Dendritic cell treated with granulocyte-macrophage colony-stimulating factor and Interleukin-4, amounts not matched to agents 40 ng/mL and 50 ng/mL, for 4 days (primary cell): Measurements from ENCODE around the gene PPP1R9A.

Experiments used
- H3K27ac Mint-ChIP-seq: one replicate; pipeline ENCODE4 v1.8.0; 2022; ENCODE audit warnings: mild to moderate bottlenecking, mixed read lengths
- H3K27me3 Mint-ChIP-seq: one replicate; pipeline ENCODE4 v1.8.0; 2022; ENCODE audit warnings: mild to moderate bottlenecking, mixed read lengths
- H3K36me3 Mint-ChIP-seq: one replicate; pipeline ENCODE4 v1.8.0; 2022; ENCODE audit warnings: low read depth, mixed read lengths
- H3K4me1 Mint-ChIP-seq: one replicate; pipeline ENCODE4 v1.8.0; 2022; ENCODE audit warnings: low read depth, mixed read lengths
- H3K4me3 Mint-ChIP-seq: one replicate; pipeline ENCODE4 v1.8.0; 2022; ENCODE audit warnings: mild to moderate bottlenecking, moderate library complexity, mixed read lengths
- H3K9me3 Mint-ChIP-seq: one replicate; pipeline ENCODE4 v1.8.0; 2022; ENCODE audit warnings: mixed read lengths
- intact Hi-C: fragments of 100-400 bp; cut with micrococcal nuclease; formaldehyde crosslinking; loops from one replicate; pipeline ENCODE4 v1.15.0; 2022

The PPP1R9A gene

GRCh38 chr7:95097851-95098250, 190.5 kb downstream of the PPP1R9A start:
- Mint-ChIP-seq H3K36me3 (no peaks in the 10 kb centered on the region), H3K27ac (no peak overlapping the region), H3K4me1 (peaks cover 20% of the 10 kb centered on the region), H3K9me3 (no peaks in the 10 kb centered on the region), H3K4me3 (no peak overlapping the region), H3K27me3 (no peaks in the 10 kb centered on the region)
- intact Hi-C loops = no loop called here

DNA sequence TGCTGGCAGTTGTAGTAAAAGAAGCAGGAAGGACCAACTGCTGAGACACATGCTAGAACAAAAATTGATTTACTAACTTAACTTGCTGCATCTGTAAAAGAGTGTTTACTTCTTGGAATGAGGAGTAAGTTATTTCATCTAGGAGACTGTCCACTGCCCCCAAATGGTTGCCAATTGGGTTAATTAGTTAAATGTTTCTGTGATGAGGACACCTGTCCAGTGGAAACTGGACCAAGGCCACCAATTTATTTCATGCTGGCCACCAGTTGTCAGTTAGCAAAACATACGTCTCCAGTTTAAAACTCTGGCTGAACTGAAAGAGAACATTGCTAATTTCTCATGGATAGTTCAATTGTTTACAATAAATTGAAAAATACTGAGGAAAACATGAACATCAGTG, 191.7 kb downstream of the PPP1R9A start:
- no peaks in the 10 kb centered on the region for H3K9me3 Mint-ChIP-seq
- intact Hi-C loops = no loop called here
- peaks cover 20% of the 10 kb centered on the region for H3K4me1 Mint-ChIP-seq
- H3K4me3 Mint-ChIP-seq = no peak overlapping the region
- no peak overlapping the region for H3K27ac Mint-ChIP-seq
- no peaks in the 10 kb centered on the region for H3K36me3 Mint-ChIP-seq
- no peaks in the 10 kb centered on the region for H3K27me3 Mint-ChIP-seq

DNA sequence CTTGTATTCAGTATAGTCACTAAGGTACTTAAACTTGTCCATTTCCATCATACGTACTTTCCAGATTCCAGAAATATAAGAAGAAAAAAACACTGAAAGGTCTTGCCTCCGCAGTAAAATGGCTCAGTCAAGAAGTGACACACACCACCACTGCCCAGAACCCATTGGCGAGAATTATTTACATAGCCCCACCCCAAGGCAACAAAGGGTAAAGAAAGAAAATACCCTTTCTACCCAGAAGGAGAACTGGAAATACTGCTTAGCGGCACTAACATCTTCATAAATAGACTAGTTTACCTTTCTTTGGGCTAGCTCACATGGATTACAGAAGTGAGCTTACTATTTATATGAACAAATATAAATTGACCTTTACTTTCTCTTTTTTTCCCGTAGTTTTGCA, 194.0 kb downstream of the PPP1R9A start:
- Mint-ChIP-seq H3K4me3 (no peak overlapping the region), H3K36me3 (no peaks in the 10 kb centered on the region), H3K4me1 (peaks cover 5% of the 10 kb centered on the region), H3K27ac (no peak overlapping the region), H3K9me3 (no peaks in the 10 kb centered on the region), H3K27me3 (no peaks in the 10 kb centered on the region)
- intact Hi-C loops = no loop called here

GRCh38 chr7:95102662-95103061, 195.3 kb downstream of the PPP1R9A start:
- no peaks in the 10 kb centered on the region for H3K4me1 Mint-ChIP-seq
- intact Hi-C loops = no loop called here
- no peaks in the 10 kb centered on the region for H3K36me3 Mint-ChIP-seq
- no peak overlapping the region for H3K27ac Mint-ChIP-seq
- no peaks in the 10 kb centered on the region for H3K9me3 Mint-ChIP-seq
- no peak overlapping the region for H3K4me3 Mint-ChIP-seq
- H3K27me3 Mint-ChIP-seq = no peaks in the 10 kb centered on the region

GRCh38 chr7:95104739-95105138, 197.3 kb downstream of the PPP1R9A start:
- H3K27ac Mint-ChIP-seq = no peak overlapping the region
- intact Hi-C loops = no loop called here

DNA sequence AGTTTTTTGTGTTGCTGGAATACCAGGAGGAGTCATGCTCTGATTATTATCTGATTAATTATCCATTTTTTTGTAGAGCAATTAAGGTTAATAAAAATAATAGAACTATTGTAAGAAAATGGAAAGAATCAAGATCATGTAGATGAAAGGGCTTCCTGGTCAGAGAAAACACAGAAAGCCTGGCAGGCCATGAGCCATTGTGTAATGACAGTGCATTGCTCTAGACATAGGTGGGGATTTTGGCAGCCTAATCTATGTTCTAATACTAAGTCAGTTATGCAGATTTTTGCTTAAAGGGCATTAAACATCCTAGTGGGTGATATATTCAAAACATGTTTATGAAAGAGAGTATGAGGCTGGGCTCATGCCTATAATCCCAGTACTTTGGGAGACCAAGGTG, 198.2 kb downstream of the PPP1R9A start:
- no peaks in the 10 kb centered on the region for H3K27me3 Mint-ChIP-seq
- H3K4me3 Mint-ChIP-seq = no peak overlapping the region
- H3K9me3 Mint-ChIP-seq = no peaks in the 10 kb centered on the region
- H3K27ac Mint-ChIP-seq = no peak overlapping the region
- no peaks in the 10 kb centered on the region for H3K36me3 Mint-ChIP-seq
- intact Hi-C loops = no loop called here
- no peaks in the 10 kb centered on the region for H3K4me1 Mint-ChIP-seq

More at GRCh38 chr7:95104739-95105138, 197.3 kb downstream of the PPP1R9A start:
- H3K4me1 Mint-ChIP-seq = no peaks in the 10 kb centered on the region
- no peak overlapping the region for H3K4me3 Mint-ChIP-seq
- no peaks in the 10 kb centered on the region for H3K27me3 Mint-ChIP-seq
- H3K9me3 Mint-ChIP-seq = no peaks in the 10 kb centered on the region
- no peaks in the 10 kb centered on the region for H3K36me3 Mint-ChIP-seq

DNA sequence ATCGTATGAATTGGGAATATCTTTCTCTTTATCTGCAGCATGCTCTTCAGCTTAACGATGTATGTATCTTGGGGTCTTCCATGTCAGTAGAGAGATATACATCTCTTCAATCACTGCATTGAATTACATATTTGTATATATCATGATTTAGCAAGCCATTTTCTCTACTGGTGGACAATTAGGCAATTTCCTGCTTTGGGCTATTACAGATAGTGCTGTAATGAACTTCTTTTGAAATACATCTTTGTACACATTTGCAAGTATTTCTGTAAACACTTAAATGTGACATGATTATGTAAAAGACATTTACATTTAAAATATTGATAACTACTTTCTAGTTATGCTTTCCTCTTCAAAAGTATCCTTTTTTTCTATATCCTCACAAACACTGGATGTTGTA, 199.0 kb downstream of the PPP1R9A start:
- Mint-ChIP-seq H3K4me1 (no peaks in the 10 kb centered on the region), H3K9me3 (no peaks in the 10 kb centered on the region), H3K27me3 (no peaks in the 10 kb centered on the region), H3K36me3 (no peaks in the 10 kb centered on the region), H3K4me3 (no peak overlapping the region), H3K27ac (no peak overlapping the region)
- intact Hi-C loops = no loop called here

DNA sequence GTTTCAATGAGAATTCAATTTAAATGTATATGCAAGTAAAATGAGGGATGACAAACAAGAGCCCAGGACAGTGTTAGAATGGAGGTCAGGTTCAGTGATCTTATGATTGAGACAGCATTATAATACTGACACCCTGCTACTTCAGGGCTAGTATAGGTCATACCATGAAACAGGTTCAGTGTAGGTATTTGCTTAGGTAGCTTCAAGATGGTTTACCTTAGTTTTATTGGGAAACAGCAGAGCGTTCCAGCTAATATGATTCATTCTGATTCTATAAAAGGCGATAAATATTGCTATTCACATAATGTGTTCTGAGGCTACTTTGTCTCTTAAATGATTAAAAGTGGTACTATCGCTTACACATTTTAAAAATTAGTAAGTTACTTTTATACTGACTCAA, 203.3 kb downstream of the PPP1R9A start:
- intact Hi-C loops = no loop called here
- H3K27me3 Mint-ChIP-seq = no peaks in the 10 kb centered on the region
- H3K27ac Mint-ChIP-seq = no peak overlapping the region
- H3K9me3 Mint-ChIP-seq = no peaks in the 10 kb centered on the region
- H3K4me3 Mint-ChIP-seq = no peak overlapping the region
- H3K4me1 Mint-ChIP-seq = no peaks in the 10 kb centered on the region
- H3K36me3 Mint-ChIP-seq = no peaks in the 10 kb centered on the region

GRCh38 chr7:95113590-95113989, 206.2 kb downstream of the PPP1R9A start:
- H3K4me1 Mint-ChIP-seq = no peaks in the 10 kb centered on the region
- no peaks in the 10 kb centered on the region for H3K9me3 Mint-ChIP-seq
- no peak overlapping the region for H3K27ac Mint-ChIP-seq
- no peaks in the 10 kb centered on the region for H3K36me3 Mint-ChIP-seq
- intact Hi-C loops = no loop called here
- H3K4me3 Mint-ChIP-seq = no peak overlapping the region
- H3K27me3 Mint-ChIP-seq = no peaks in the 10 kb centered on the region

DNA sequence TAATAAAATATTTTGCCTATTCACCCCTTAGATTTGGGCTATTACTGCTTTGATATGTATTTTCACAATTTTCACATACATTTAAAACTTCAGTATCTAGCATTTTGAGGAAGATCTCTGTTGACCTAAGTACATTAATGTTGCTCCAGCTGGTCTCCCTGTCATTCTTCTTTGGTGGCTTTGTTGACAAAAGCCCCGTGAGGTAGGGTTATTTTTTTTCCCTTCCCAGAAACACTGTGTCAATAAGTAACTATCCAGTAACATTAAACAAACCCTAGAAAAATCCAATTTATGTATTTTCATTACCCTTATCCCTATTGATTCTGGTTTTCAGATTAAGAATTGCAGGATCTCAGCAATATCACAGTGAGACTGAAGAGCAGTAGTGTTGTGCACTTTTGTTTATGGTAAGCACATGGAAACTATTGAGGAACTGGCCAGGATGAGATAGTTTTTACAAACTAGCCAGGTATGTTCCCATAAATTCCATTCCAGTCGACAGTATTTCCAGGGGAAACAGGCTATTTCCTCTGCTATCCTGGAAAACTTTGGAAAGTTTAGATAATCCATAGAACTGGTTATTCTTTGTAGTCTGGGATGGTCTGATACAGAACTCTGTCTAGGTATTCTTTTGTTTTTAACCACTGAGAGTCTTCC, 218.8 kb downstream of the PPP1R9A start:
- H3K4me1 Mint-ChIP-seq = no peaks in the 10 kb centered on the region

DNA sequence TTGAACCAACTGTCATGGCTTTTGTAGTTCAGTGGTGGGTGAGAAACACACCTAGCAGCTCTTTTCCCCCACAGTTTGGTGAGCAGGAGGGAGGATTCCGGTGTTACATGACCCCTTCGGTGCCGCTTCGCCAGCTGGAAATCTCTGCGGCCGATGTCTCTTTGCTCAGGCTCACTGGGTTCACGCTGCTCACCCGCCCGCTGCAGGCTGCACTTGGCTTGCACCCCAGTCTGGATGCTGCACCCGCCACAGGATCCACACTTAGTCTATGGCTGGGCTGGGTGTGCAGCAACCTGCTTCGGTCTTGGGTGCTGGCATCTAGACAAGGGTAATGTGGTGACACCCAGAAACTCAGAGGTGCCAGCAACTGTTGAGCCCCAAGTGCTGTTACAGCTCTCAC, 225.1 kb downstream of the PPP1R9A start:
- no peak overlapping the region for H3K4me3 Mint-ChIP-seq
- no peaks in the 10 kb centered on the region for H3K27me3 Mint-ChIP-seq
- intact Hi-C loops = no loop called here
- H3K27ac Mint-ChIP-seq = no peak overlapping the region
- no peaks in the 10 kb centered on the region for H3K4me1 Mint-ChIP-seq
- H3K9me3 Mint-ChIP-seq = peaks cover 30% of the 10 kb centered on the region
- H3K36me3 Mint-ChIP-seq = no peaks in the 10 kb centered on the region

More for the DNA sequence above, 218.8 kb downstream of the PPP1R9A start:
- intact Hi-C loops = no loop called here
- Mint-ChIP-seq H3K27me3 (no peaks in the 10 kb centered on the region), H3K27ac (no peak overlapping the region), H3K36me3 (no peaks in the 10 kb centered on the region), H3K4me3 (no peak overlapping the region), H3K9me3 (peaks cover 22% of the 10 kb centered on the region)

DNA sequence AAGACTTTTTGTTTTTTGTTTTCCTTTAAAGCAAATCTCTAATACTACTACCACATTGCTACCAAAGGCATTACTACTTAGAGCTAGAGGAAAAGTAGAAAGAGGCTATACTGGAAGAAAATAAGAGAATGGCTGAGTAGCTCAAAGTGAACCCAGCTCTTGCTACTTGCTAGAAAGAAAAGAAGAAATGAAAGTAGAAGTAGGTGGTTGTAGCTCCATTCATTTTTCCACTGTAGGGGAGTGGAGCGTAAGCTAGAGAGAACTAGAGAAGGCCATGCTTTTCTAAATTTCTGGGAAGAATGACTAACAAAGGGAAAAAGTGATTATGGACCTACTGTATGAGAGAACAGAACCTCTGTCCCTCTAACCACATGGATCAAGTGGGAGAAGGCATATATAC, 232.5 kb downstream of the PPP1R9A start:
- H3K27ac Mint-ChIP-seq = no peak overlapping the region

DNA sequence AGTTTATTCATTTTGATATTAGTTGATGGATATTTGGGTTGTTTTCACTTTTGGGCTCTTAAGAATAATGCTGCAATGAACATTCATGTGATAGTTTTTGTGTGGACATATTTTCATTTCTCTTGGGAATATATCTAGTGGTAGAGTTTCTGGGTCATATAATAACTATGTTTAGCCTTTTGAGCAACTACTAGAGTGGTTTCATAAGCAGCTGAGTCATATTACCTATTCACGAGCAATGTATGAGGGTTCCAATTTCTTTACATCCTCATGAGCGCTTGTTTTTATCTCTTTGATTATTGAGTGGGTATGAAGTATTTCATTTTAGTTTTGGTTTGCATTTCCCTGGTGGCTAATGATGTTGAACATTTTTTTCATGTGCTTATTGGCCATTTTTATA, 234.4 kb downstream of the PPP1R9A start:
- H3K4me3 Mint-ChIP-seq = no peak overlapping the region
- no peaks in the 10 kb centered on the region for H3K4me1 Mint-ChIP-seq
- no peaks in the 10 kb centered on the region for H3K27me3 Mint-ChIP-seq
- intact Hi-C loops = no loop called here
- H3K9me3 Mint-ChIP-seq = peaks cover 14% of the 10 kb centered on the region
- H3K36me3 Mint-ChIP-seq = no peaks in the 10 kb centered on the region
- H3K27ac Mint-ChIP-seq = no peak overlapping the region

More for the DNA sequence above, 232.5 kb downstream of the PPP1R9A start:
- H3K27me3 Mint-ChIP-seq = no peaks in the 10 kb centered on the region
- no peak overlapping the region for H3K4me3 Mint-ChIP-seq
- H3K9me3 Mint-ChIP-seq = peaks cover 14% of the 10 kb centered on the region
- no peaks in the 10 kb centered on the region for H3K36me3 Mint-ChIP-seq
- no peaks in the 10 kb centered on the region for H3K4me1 Mint-ChIP-seq
- intact Hi-C loops = no loop called here

GRCh38 chr7:95144256-95144655, 236.9 kb downstream of the PPP1R9A start:
- Mint-ChIP-seq H3K36me3 (no peaks in the 10 kb centered on the region), H3K27ac (no peak overlapping the region), H3K27me3 (no peaks in the 10 kb centered on the region), H3K4me1 (no peaks in the 10 kb centered on the region), H3K9me3 (peaks cover 23% of the 10 kb centered on the region), H3K4me3 (no peak overlapping the region)
- intact Hi-C loops = no loop called here

GRCh38 chr7:95155965-95156364, 248.6 kb downstream of the PPP1R9A start:
- Mint-ChIP-seq H3K27ac (no peak overlapping the region), H3K36me3 (no peaks in the 10 kb centered on the region), H3K4me3 (no peak overlapping the region), H3K9me3 (no peaks in the 10 kb centered on the region), H3K27me3 (no peaks in the 10 kb centered on the region), H3K4me1 (no peaks in the 10 kb centered on the region)
- intact Hi-C loops = no loop called here
